Smooth muscle cell (in vitro differentiated cells): ENCODE measurements around the gene FAM200B. TPM values are rescaled to one million over a fixed set of nuclear protein-coding genes. Genes with fewer than 3 reads are reported as not detected.

Source experiments
- DNase-seq: peaks from one replicate; lab custom pipeline; 2025; ENCODE audit not compliant: unreplicated experiment; lab: John Stamatoyannopoulos, UW
- H2AFZ ChIP-seq: fragments of 200-600 bp; sonication (generic); 2 replicates; pipeline ENCODE4 v1.6.0; 2016; ENCODE audit warnings: antibody characterized with exemption, low read depth, mild to moderate bottlenecking
- H3F3A ChIP-seq: fragments of 200-600 bp; sonication (generic); 2 replicates; pipeline ENCODE4 v1.6.0; 2017; ENCODE audit warnings: antibody characterized with exemption, low read depth
- H3K27ac ChIP-seq: fragments of 200-600 bp; sonication (generic); 2 replicates; pipeline ENCODE4 v1.5.1; 2016; ENCODE audit warnings: low read depth, mild to moderate bottlenecking
- H3K27me3 ChIP-seq: fragments of 200-600 bp; sonication (generic); 2 replicates; pipeline ENCODE4 v1.6.1; 2016; ENCODE audit warnings: low read depth, mild to moderate bottlenecking
- H3K36me3 ChIP-seq: fragments of 200-600 bp; sonication (generic); 2 replicates; pipeline ENCODE4 v1.5.1; 2016; ENCODE audit warnings: low read depth
- H3K4me1 ChIP-seq: fragments of 200-600 bp; sonication (generic); 2 replicates; pipeline ENCODE4 v1.5.1; 2016; ENCODE audit warnings: low read depth
- H3K4me2 ChIP-seq: fragments of 200-600 bp; sonication (generic); 2 replicates; pipeline ENCODE4 v1.6.0; 2016; ENCODE audit warnings: mild to moderate bottlenecking
- H3K4me3 ChIP-seq: fragments of 200-600 bp; sonication (generic); 2 replicates; pipeline ENCODE4 v1.5.1; 2016; ENCODE audit warnings: mild to moderate bottlenecking
- H3K79me2 ChIP-seq: fragments of 200-600 bp; sonication (generic); 2 replicates; pipeline ENCODE4 v1.6.0; 2016; ENCODE audit warnings: low read depth, mild to moderate bottlenecking
- H3K9ac ChIP-seq: fragments of 200-600 bp; sonication (generic); 2 replicates; pipeline ENCODE4 v1.6.0; 2016; ENCODE audit warnings: low read depth
- H3K9me3 ChIP-seq: fragments of 200-600 bp; sonication (generic); replicated peaks from 2 replicates; pipeline ENCODE4 v1.5.1; 2016; ENCODE audit warnings: low read depth
- H4K20me1 ChIP-seq: fragments of 200-600 bp; sonication (generic); 2 replicates; pipeline ENCODE4 v1.6.0; 2016; ENCODE audit warnings: low read depth
- WGBS: methylation state at CpG from one replicate; pipeline ENCODE4 v1.1.7; 2016; ENCODE audit warnings: low lambda C conversion rate; 5-methylcytosine and 5-hydroxymethylcytosine counted together
- polyA plus RNA-seq: library from polyadenylated mRNA; unstranded; fragments of >200 nt; fragmentation: Nextera tagmentation; extraction: Ambion mirVana; gene quantifications from 2 replicates; pipeline ENCODE4 v1.2.1, GENCODE V29; 2016
- total RNA-seq: library from RNA; depleted of rRNA; stranded (reverse); fragments of >200 nt; gene quantifications from 2 replicates; pipeline ENCODE4 v1.2.3, GENCODE V29; 2014
- TF ChIP-seq, protein P1 (sequence below): fragments of 200-600 bp; sonication (generic); IDR thresholded peaks from 2 replicates; pipeline ENCODE4 v1.5.1; 2017; ENCODE audit warnings: borderline replicate concordance, mild to moderate bottlenecking, antibody characterized with exemption; ENCODE audit not compliant: insufficient read depth, poor library complexity, severe bottlenecking

The FAM200B gene
- total and polyA plus RNA-seq, 2 experiments from 2014 or later, result 24.1 to 49.8 TPM

DNA sequence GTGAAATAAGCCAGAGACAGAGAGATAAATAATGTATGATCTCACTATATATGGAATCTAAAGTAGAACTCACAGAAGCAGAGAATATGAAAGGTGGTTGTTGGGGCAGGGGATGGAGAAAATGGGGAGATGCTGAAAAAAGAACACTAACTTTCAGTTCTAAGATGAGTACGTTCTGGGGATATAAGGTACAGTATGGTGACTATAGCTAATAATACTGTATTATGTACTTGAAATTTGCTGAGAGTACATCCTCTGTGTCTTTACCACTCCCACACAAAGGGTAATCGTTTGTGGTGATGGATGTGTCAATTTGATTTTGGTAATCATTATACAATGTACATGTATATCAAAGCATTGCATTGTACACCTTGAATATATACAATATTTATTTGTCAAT is 33.0 kb upstream of the FAM200B start:
- Histone ChIP-seq H3K4me2 (no peak overlapping the region), H3K9me3 (no peaks in the 10 kb centered on the region), H3K36me3 (no peaks in the 10 kb centered on the region), H3K9ac (no peak overlapping the region), H3K4me3 (no peak overlapping the region), H3K27ac (no peak overlapping the region), H3K79me2 (peaks cover 100% of the 10 kb centered on the region), H4K20me1 (peaks cover 100% of the 10 kb centered on the region), H2AFZ (no peak overlapping the region), H3K27me3 (no peaks in the 10 kb centered on the region), H3F3A (peaks cover 3% of the 10 kb centered on the region), H3K4me1 (peaks cover 37% of the 10 kb centered on the region)
- 86% methylated on average over 2 of the region's 2 CpGs for WGBS
- DNase-seq, result no peak
- TF ChIP-seq, protein P1, sequence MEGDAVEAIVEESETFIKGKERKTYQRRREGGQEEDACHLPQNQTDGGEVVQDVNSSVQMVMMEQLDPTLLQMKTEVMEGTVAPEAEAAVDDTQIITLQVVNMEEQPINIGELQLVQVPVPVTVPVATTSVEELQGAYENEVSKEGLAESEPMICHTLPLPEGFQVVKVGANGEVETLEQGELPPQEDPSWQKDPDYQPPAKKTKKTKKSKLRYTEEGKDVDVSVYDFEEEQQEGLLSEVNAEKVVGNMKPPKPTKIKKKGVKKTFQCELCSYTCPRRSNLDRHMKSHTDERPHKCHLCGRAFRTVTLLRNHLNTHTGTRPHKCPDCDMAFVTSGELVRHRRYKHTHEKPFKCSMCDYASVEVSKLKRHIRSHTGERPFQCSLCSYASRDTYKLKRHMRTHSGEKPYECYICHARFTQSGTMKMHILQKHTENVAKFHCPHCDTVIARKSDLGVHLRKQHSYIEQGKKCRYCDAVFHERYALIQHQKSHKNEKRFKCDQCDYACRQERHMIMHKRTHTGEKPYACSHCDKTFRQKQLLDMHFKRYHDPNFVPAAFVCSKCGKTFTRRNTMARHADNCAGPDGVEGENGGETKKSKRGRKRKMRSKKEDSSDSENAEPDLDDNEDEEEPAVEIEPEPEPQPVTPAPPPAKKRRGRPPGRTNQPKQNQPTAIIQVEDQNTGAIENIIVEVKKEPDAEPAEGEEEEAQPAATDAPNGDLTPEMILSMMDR, result no peak

DNA sequence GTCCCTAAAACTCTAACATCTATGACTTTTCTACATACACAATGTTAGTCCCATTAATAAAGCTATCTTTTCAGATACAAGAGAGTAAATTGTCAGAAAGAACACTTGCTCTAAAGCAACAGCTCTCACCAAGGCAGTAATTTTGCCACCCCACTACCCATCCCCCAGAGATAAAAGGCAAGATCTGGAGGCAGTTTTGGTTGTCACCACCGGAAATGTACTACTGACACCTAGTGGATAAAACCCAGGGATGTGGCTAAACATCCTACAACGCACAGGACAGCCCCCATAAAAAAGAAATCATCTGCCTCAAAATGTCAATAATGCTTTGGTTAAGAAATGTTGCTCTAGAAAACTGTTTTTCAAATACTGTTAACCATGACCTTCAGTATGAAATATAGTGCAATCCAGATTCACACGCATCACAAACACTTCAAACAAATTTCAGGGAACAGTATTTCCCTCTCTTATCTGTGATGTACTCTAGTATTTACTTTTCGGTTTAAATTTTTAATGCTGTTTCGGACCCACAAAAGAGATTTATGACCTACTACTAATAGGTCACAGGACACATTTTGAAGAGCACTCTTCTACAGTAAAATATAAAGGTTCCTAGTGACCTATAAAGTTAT is 31.6 kb upstream of the FAM200B start:
- peaks cover 90% of the 10 kb centered on the region for H4K20me1 ChIP-seq
- peak overlapping the region; percentile 32 for H3K4me2 ChIP-seq
- TF ChIP-seq, protein P1, result peak; percentile 54
- no peak overlapping the region for H3K9ac ChIP-seq
- H3K27ac ChIP-seq, result peak overlapping the region; percentile 42
- H3K79me2 ChIP-seq, result peaks cover 95% of the 10 kb centered on the region
- H3K4me1 ChIP-seq, result peaks cover 40% of the 10 kb centered on the region
- no peak for DNase-seq
- peaks cover 3% of the 10 kb centered on the region for H3F3A ChIP-seq
- peak overlapping the region; percentile 10 for H3K4me3 ChIP-seq
- WGBS, result 19% methylated on average over 5 of the region's 5 CpGs
- no peaks in the 10 kb centered on the region for H3K36me3 ChIP-seq
- no peaks in the 10 kb centered on the region for H3K9me3 ChIP-seq
- H3K27me3 ChIP-seq, result no peaks in the 10 kb centered on the region
- no peak overlapping the region for H2AFZ ChIP-seq

DNA sequence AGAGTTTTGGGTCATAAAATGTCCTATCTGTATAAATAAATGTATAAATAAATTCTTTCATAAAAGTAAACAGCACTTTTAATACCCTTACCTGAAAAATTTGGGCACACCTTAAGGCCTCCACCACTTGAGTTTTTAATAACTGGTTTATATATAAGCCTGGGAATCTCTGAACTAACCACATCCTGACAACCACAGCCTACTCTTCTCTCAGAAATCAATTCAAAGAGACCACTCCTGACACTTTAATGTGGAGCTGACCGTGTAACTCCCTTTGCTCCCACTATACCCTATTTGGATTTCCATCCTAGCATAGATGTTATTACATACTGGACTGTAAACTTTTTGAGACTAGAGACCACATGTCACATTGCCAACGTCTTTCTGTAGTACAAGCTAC is 30.0 kb upstream of the FAM200B start:
- no peak for DNase-seq
- 30% methylated on average over 2 of the region's 2 CpGs for WGBS
- H3K27ac ChIP-seq, result peak overlapping the region; percentile 33
- no peaks in the 10 kb centered on the region for H3K36me3 ChIP-seq
- no peak overlapping the region for H3K9ac ChIP-seq
- TF ChIP-seq, protein P1, result no peak
- H3K27me3 ChIP-seq, result no peaks in the 10 kb centered on the region
- no peaks in the 10 kb centered on the region for H3K9me3 ChIP-seq
- H3K79me2 ChIP-seq, result peaks cover 79% of the 10 kb centered on the region
- peak overlapping the region; percentile 90 for H3K4me2 ChIP-seq
- peaks cover 51% of the 10 kb centered on the region for H3K4me1 ChIP-seq
- peaks cover 74% of the 10 kb centered on the region for H4K20me1 ChIP-seq
- H3K4me3 ChIP-seq, result peak overlapping the region; percentile 70
- H3F3A ChIP-seq, result peaks cover 16% of the 10 kb centered on the region
- H2AFZ ChIP-seq, result no peak overlapping the region

DNA sequence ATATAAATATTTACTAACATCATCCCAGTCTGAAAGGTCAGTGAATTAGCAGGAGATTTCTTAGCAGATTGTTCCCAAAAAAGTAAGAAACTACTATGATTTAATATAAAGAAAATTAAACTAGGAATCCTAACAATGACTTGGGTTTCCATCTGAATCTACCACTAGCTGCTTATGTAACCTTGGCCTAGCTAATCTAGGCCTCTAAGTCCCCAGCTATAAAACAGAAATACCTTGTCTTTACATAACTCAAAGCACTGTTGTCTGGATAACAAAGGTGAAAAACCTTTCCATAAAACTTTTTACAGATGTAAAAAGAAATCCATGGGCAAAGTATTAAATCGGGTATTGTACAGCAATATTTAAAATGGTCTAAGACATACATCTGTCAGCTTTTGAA is 29.4 kb upstream of the FAM200B start:
- H3K9me3 ChIP-seq, result no peaks in the 10 kb centered on the region
- H3K27me3 ChIP-seq, result no peaks in the 10 kb centered on the region
- peaks cover 74% of the 10 kb centered on the region for H3K79me2 ChIP-seq
- H3K4me2 ChIP-seq, result peak overlapping the region; percentile 90
- H3K36me3 ChIP-seq, result no peaks in the 10 kb centered on the region
- H3F3A ChIP-seq, result peaks cover 17% of the 10 kb centered on the region
- H2AFZ ChIP-seq, result no peak overlapping the region
- H3K4me1 ChIP-seq, result peaks cover 51% of the 10 kb centered on the region
- peak overlapping the region; percentile 70 for H3K4me3 ChIP-seq
- H4K20me1 ChIP-seq, result peaks cover 69% of the 10 kb centered on the region
- H3K9ac ChIP-seq, result no peak overlapping the region
- TF ChIP-seq, protein P1, result no peak
- WGBS, result 93% methylated on average over 1 of the region's 1 CpG
- peak overlapping the region; percentile 33 for H3K27ac ChIP-seq
- no peak for DNase-seq
